NCI-H2081 (cell line): ENCODE data around the gene CBFB.
"Not testable (repeated sequence)": the region's sequence is repeated elsewhere in the genome, so short reads cannot be mapped to it uniquely, and the experiment has no call there.

Source experiments
- DNase-seq, 2 experiments: peaks; one replicate each; lab custom pipeline; 2025; lab: John Stamatoyannopoulos, UW

The CBFB gene

GRCh38 chr16:67041520-67041919, 12.6 kb downstream of the CBFB start:
- not testable (repeated sequence) for DNase-seq

GRCh38 chr16:67043420-67043819, 14.5 kb downstream of the CBFB start:
- DNase-seq = no peak

- no peak for DNase-seq
These were observed 21.8 kb downstream of the CBFB start for GRCh38 chr16:67050796-67051195.

GRCh38 chr16:67052399-67052798, 23.4 kb downstream of the CBFB start:
- DNase-seq = no peak

GRCh38 chr16:67053767-67054334, 24.9 kb downstream of the CBFB start:
- no peak for DNase-seq

- DNase-seq = no peak
These were observed 26.0 kb downstream of the CBFB start for GRCh38 chr16:67054901-67055300.

GRCh38 chr16:67055712-67056487, 27.0 kb downstream of the CBFB start:
- no peak for DNase-seq

GRCh38 chr16:67063008-67063407, 34.1 kb downstream of the CBFB start:
- DNase-seq = no peak

- DNase-seq = no peak
These were observed 39.3 kb downstream of the CBFB start for GRCh38 chr16:67068212-67068753.

- DNase-seq = no peak
These were observed 42.6 kb downstream of the CBFB start for GRCh38 chr16:67071476-67072048.

GRCh38 chr16:67075331-67075730, 46.4 kb downstream of the CBFB start:
- no peak for DNase-seq

- DNase-seq = no peak
These were observed 48.9 kb downstream of the CBFB start for GRCh38 chr16:67077871-67078270.

GRCh38 chr16:67082100-67082499, 53.2 kb downstream of the CBFB start:
- DNase-seq = no peak

- DNase-seq = no peak
These were observed 53.9 kb downstream of the CBFB start for GRCh38 chr16:67082891-67083290.

GRCh38 chr16:67084345-67085028, 55.5 kb downstream of the CBFB start:
- DNase-seq = no peak

GRCh38 chr16:67086822-67087221, 57.9 kb downstream of the CBFB start:
- DNase-seq = no peak

- DNase-seq = no peak
These were observed 58.3 kb downstream of the CBFB start for GRCh38 chr16:67087291-67087690.

GRCh38 chr16:67087803-67088202, 58.9 kb downstream of the CBFB start:
- DNase-seq = no peak

GRCh38 chr16:67088551-67088950, 59.6 kb downstream of the CBFB start:
- DNase-seq = no peak

- DNase-seq = no peak
These were observed 60.2 kb downstream of the CBFB start for GRCh38 chr16:67089101-67089500.

- DNase-seq = no peak
These were observed 63.1 kb downstream of the CBFB start for GRCh38 chr16:67091906-67092566.

- DNase-seq = no peak
These were observed 64.3 kb downstream of the CBFB start for GRCh38 chr16:67093098-67093726.
